Limb (tissue), 2 donors: ENCODE measurements around the gene PEX12.
"Not testable (repeated sequence)": the region's sequence is repeated elsewhere in the genome, so short reads cannot be mapped to it uniquely, and the experiment has no call there.

Experiments
- DNase-seq, 2 donors: peaks; one replicate each; pipeline ENCODE4 v3.0.0-alpha.2; 2016; ENCODE audit errors: extremely low spot score in 2 of 2

PEX12 gene

DNA sequence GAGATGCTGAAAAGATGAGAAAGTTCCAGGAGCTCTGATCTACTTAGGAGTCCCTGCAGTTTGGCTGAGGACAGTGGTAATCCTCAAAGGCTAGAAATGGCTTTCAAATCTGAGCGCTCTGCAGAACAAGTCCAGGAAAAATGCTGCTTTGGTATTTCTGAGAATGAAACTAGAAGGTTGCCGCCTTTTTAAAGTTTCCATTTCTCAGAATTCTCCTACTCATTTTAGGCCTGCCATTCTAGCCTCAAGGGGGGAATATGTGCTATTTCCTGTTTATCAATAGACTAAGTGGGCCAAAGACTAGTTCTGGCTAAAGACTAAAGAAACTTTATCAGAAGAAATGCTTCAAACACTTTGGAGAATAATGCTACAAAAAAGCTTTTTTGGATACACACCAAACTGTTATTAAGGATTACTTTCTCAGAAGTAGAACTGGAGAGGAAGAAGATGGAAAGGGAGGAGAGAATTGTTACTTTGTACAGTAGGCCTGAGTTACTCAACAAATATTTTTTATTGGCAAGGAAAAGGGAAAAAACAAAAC, 40.7 kb downstream of the PEX12 start, which contains the start of gene SLFN12L:
Gene SLFN12L (minus strand): TSS at position 78 of the 541 bp plus-strand sequence. CDS start 15,314 bp downstream, outside the sequence.
- no peak for DNase-seq

DNA sequence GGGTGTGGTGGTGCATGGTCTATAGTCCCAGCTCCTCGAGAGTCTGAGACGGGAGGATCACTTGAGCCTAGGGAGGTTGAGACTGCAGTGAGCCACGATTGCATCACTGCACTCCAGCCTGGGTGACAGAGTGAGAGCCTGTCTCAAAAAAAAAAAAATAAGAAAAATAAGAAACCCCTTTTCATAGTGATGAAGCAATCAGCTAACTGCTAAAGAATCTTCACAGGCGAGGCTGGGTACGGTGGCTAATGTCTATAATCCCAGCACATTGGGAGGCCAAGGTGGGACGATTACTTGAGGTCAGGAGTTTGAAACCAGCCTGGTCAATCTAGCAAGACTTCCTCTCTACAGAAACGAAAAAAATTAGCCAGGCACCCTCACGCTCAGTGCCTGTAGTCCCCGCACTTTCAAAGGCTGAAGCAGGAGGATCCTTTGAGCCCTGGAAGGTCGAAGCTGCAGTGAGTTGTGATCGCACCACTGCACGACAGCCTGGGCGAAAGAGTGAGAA, 41.7 kb downstream of the PEX12 start:
- no peak for DNase-seq

DNA sequence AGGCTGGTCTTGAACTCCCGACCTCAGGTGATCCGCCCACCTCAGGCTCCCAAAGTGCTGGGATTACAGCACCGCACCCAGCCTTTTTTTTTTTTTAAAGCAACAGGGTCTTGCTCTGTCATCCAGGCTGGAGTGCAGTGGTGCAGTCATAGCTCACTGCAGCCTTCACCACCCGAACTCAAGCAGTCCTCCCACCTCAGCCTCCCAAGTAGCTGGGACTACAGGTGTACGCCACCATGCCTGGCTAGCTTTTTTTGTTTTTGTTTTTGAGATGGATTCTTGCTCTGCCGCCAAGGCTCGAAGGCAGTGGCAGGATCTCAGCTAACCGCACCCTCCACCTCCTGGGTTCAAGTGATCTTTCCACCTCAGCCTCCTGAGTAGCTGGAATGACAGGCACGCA, 43.0 kb downstream of the PEX12 start:
- not testable (repeated sequence) for DNase-seq

DNA sequence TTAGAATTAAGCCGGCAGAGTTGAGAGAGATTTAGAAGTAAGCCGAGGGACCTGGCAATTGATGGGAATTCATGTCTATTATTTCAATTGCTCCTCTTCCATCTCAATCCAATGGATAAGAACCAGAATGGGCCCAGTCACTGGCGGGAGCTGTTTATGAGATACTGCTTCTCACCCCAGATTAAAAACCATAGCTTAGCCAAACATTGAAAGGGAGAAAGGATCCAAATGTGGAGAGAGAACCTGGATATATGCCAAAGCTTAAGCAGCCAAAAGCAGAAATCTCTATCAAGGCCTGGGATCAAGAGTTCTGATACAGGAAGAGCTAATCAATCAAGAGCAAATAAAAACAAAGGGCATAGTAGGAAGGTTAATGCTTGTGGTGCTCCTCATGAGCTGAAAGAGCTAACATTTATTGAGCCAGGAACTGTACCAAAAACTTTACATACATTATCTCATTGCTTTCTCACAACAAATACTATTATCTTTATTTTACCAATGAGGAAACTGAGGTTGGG, 43.7 kb downstream of the PEX12 start:
- no peak for DNase-seq

DNA sequence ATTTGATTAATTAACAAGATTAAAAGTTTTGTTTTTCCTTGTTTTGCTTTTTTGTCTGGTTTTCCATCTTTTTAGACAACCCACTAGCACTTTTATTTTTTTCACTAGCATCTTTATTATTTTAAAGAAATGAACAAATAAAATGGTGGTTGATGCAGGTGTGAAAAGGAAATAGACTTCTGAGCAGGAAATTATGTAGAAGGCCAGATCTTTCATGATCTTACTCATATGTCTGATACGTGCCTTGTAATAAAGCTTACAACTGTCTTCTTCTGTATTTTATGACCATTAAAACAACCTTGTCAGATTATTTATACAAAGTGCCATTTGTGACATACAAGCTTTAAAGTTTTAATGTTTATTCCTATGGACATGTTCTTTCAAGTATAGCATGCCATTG, 47.2 kb downstream of the PEX12 start:
- no peak for DNase-seq

DNA sequence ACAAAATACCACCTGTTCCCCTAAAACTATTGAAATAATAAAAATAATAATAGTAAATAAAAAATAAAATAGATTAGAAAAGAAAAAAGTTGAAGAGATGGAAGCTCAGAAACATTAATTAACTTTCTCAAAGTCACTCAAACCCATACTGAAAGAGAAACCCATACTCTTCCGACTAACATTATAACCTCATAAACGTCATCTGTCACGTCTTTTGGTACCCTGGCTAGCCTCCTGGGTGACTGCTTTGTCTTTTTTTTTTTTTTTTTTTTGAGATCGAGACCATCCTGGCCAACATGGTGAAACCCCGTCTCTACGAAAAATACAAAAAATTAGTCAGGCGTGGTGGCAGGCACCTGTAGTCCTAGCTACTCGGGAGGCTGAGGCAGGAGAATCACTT, 48.5 kb downstream of the PEX12 start:
- no peak for DNase-seq

DNA sequence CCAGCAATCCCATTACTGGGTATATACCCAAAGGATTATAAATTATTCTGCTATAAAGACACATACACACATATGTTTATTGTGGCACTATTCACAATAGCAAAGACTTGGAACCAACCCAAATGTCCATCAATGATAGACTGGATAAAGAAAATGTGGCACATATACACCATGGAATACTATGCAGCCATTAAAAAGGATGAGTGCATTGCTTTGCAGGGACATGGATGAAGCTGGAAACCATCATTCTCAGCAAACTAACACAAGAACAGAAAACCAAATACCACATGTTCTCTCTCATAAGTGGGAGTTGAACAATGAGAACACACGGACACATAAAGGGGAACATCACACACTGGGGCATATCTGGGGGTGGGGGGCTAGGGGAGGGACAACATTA, 49.0 kb downstream of the PEX12 start:
- not testable (repeated sequence) for DNase-seq
